Astrocyte (in vitro differentiated cells and primary cell): ENCODE measurements around the gene ANKRD12.

Experiments used
- EZH2 ChIP-seq: IDR thresholded peaks from 2 replicates; pipeline ENCODE4 v1.6.1; 2012; ENCODE audit warnings: mild to moderate bottlenecking, low read length, inconsistent platforms; ENCODE audit not compliant: insufficient read depth
- TF ChIP-seq, protein P1 (sequence below): IDR thresholded peaks from 2 replicates; pipeline ENCODE4 v1.5.1; 2011; ENCODE audit warnings: low read depth, mild to moderate bottlenecking, inconsistent platforms, low read length, moderate library complexity; ENCODE audit not compliant: insufficient read depth

DNA sequence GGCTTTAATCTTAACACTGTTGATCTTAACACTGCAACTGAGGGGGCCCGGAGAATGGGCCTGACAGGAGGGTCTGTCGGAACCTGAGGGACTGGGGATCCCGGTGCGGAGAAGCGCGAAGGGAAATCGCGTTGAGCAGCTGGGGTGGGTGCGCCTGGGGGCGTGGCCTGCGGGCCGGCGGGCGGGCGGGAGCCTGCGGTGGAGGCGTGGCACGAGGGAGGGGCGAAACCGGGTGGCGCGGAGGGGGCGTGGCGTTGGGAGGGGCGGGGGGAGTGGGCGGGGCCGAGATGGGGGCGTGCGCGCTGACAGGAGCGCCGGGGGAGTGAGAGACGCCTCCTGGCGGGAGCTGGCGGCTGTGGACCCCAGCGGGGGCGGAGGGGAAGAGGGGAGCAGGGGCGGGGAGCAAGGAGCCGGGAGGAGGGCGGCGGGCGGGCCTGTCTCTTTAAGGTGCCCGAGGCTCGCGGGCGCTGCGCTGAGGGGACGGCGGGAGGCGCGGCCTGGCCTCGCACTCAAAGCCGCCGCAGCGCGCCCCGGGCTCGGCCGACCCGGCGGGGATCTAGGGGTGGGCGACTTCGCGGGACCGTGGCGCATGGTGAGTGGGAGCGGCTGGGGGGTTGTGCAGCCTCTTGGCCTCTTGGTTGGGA lies 197.9 kb downstream of the ANKRD12 start, which contains the start of gene TWSG1:
- no peak for TF ChIP-seq EZH2
- TF ChIP-seq, protein P1, sequence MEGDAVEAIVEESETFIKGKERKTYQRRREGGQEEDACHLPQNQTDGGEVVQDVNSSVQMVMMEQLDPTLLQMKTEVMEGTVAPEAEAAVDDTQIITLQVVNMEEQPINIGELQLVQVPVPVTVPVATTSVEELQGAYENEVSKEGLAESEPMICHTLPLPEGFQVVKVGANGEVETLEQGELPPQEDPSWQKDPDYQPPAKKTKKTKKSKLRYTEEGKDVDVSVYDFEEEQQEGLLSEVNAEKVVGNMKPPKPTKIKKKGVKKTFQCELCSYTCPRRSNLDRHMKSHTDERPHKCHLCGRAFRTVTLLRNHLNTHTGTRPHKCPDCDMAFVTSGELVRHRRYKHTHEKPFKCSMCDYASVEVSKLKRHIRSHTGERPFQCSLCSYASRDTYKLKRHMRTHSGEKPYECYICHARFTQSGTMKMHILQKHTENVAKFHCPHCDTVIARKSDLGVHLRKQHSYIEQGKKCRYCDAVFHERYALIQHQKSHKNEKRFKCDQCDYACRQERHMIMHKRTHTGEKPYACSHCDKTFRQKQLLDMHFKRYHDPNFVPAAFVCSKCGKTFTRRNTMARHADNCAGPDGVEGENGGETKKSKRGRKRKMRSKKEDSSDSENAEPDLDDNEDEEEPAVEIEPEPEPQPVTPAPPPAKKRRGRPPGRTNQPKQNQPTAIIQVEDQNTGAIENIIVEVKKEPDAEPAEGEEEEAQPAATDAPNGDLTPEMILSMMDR, result no peak
